GM21390 (cell line): ENCODE data around the gene ARID1B.

Source experiments
- ATAC-seq: cut with Tn5 transposase; IDR thresholded peaks from one replicate; pipeline ENCODE4 v1.9.1; 2021; ENCODE audit not compliant: unreplicated experiment

Gene ARID1B

GRCh38 chr6:156900292-156900691 lies 123.1 kb downstream of the ARID1B start:
- ATAC-seq: no peak

GRCh38 chr6:156901309-156902019 lies 124.3 kb downstream of the ARID1B start:
- no peak for ATAC-seq

DNA sequence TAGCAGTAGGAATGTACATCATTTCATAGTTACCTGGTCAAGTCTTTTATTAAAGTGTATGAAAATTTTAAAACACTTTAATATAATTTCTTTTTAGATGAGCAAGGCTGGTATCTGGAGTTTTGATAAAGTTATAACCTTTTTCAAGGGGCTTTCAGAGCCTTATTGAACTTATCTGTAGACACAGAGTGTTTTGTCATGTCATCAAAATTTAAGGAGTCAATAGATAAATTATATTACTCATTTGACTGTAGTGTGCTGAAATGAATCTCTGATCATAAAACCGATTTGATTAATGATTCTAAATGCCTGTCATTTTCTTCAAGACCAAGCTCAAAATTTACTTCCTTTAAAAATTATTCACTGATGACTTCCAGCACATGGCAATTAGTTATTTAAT lies 125.6 kb downstream of the ARID1B start:
- no peak for ATAC-seq

GRCh38 chr6:156904176-156904967 lies 127.2 kb downstream of the ARID1B start:
- ATAC-seq: no peak

GRCh38 chr6:156905801-156906200 lies 128.6 kb downstream of the ARID1B start:
- no peak for ATAC-seq

GRCh38 chr6:156906451-156906850 lies 129.3 kb downstream of the ARID1B start:
- ATAC-seq: no peak

GRCh38 chr6:156909212-156910010 lies 132.2 kb downstream of the ARID1B start:
- ATAC-seq: no peak

GRCh38 chr6:156910011-156910334 lies 132.8 kb downstream of the ARID1B start:
- ATAC-seq: no peak

GRCh38 chr6:156910938-156911337 lies 133.8 kb downstream of the ARID1B start:
- ATAC-seq: no peak

GRCh38 chr6:156911581-156911980 lies 134.4 kb downstream of the ARID1B start:
- no peak for ATAC-seq

DNA sequence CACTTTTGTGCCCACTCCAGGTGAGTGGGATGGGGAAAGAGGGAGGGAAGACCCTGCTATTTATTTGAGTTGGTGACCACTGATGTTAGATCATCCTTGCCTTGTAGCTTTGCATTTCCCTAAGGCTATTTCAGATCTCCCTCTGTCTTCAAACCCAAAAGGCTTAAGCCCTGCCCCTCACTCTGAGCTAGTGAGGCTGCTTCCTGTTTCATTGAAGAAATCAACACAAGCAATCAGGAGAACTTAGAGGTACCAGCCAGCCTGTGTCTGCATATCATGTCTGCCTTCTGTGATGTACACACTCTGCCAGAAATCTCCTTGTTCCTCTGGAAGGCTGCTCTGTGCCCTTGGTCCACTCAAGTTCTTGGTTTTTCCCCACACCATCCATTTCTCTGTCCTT lies 135.3 kb downstream of the ARID1B start:
- ATAC-seq: no peak

GRCh38 chr6:156914181-156914580 lies 137.0 kb downstream of the ARID1B start:
- no peak for ATAC-seq

- peak; percentile 56 for ATAC-seq
Measured at GRCh38 chr6:156916130-156916801, 139.1 kb downstream of the ARID1B start.

GRCh38 chr6:156917213-156917612 lies 140.0 kb downstream of the ARID1B start:
- peak; percentile 61 for ATAC-seq

GRCh38 chr6:156918647-156919046 lies 141.5 kb downstream of the ARID1B start:
- no peak for ATAC-seq

DNA sequence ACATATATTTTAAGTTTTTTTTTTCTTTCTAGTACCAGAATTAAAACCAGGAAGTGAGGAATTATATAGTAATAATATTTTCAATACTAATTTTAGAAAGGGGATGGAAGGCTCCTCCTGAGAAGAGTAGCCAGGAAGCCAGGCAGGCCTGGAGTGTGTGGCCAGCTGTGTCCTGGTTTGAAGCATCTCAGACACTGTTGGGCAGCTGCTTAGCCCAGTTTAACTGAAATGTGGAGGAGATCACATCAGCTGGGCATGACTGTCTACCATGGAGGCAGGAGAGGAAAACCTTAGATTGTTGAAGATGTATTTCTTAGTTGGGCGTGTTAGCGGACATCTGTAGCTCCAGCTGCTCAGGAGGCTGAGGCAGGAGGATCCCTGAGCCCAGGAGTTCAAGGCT lies 142.2 kb downstream of the ARID1B start:
- ATAC-seq: no peak

DNA sequence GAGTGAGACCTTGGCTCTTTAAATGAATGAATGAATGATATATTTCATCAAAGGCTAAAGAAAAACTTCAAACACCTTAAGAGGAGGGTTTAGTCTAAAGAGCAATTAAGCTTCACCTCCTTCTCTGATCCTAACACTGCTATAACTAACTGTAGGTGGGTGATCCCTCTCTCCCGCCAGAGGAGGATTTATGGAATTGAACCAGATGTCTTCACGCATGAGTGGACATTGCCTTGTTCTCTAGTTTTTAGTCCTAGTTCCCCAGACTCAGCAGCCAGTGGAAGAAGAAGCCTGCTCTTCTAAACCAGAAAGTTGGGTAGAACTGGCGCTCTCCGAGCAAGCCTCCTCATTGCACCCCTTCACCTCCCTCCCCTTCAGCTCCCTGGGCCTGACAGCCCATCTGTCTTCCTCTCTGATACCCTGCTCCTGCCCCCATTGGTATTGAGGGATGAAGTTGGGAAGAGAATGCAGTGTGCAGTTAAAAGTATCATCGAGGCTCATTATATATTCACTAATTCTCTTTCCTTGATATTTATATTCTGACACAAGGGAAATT lies 142.7 kb downstream of the ARID1B start:
- ATAC-seq: no peak

DNA sequence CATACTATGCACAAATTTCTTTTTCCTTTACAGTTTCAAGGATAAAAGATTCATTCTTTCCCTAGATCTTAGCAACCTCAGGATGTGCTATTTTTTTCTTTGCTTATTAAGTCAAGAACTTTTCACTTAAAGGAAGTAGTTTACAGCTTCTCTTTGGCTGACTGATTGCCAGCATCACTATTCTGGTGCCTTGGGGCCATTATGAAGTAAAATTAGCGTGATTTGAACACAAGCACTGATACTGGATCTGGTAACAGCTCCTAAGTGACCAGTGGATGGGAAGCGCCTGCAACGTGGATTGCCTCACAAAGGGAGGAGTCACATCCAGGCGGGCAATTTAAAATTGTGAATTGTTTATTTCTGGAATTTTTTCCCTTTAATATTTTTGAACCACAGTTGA lies 147.1 kb downstream of the ARID1B start:
- ATAC-seq: no peak

- ATAC-seq: no peak
Measured at GRCh38 chr6:156925026-156925425, 147.8 kb downstream of the ARID1B start.

GRCh38 chr6:156925718-156926607 lies 148.8 kb downstream of the ARID1B start:
- peak; percentile 88 for ATAC-seq
